ENCODE data around the gene VSIG10L2.
A peak's percentile ranks its signal among the peaks of the same experiment; 100 is the strongest.

The VSIG10L2 gene

DNA sequence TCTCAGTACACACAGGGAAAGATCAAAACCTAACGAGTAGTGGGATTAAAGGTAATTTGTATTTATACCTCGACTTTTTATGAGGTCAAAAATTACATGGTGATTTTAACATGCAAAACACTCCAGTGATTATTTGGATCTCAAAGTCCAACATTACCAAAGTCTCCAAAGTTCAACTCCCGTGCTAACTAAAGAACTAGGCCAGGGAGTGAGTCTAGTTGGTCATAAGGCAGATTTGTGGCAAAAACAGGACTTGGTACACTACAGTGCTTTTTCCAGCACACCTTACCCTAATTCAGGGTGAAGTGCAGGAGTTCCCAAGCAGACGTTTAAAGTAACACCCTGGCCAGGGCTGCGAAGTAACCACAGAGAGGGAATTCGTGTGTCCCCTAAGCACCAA lies 44.0 kb upstream of the VSIG10L2 start (continued):
- TF ChIP-seq ZNF280C (tag by site-specific recombination; IDR thresholded peaks at IDR 0.05) (no peak), ZBTB44 (tag by site-specific recombination; IDR thresholded peaks at IDR 0.05) (no peak), ZNF155 (tag by site-specific recombination; IDR thresholded peaks at IDR 0.05) (no peak), ZNF423 (tag by site-specific recombination; IDR thresholded peaks at IDR 0.05) (no peak), BCL6B (tag by site-specific recombination; IDR thresholded peaks at IDR 0.05) (no peak), ZNF211 (tag by site-specific recombination; IDR thresholded peaks at IDR 0.05; ENCODE audit: low read depth) (no peak)
- TF ChIP-seq, protein P1, sequence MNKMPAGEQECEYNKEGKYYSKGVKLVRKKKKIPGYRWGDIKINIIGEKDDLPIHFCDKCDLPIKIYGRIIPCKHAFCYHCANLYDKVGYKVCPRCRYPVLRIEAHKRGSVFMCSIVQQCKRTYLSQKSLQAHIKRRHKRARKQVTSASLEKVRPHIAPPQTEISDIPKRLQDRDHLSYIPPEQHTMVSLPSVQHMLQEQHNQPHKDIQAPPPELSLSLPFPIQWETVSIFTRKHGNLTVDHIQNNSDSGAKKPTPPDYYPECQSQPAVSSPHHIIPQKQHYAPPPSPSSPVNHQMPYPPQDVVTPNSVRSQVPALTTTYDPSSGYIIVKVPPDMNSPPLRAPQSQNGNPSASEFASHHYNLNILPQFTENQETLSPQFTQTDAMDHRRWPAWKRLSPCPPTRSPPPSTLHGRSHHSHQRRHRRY (tag by site-specific recombination; IDR thresholded peaks at IDR 0.05): no peak

DNA sequence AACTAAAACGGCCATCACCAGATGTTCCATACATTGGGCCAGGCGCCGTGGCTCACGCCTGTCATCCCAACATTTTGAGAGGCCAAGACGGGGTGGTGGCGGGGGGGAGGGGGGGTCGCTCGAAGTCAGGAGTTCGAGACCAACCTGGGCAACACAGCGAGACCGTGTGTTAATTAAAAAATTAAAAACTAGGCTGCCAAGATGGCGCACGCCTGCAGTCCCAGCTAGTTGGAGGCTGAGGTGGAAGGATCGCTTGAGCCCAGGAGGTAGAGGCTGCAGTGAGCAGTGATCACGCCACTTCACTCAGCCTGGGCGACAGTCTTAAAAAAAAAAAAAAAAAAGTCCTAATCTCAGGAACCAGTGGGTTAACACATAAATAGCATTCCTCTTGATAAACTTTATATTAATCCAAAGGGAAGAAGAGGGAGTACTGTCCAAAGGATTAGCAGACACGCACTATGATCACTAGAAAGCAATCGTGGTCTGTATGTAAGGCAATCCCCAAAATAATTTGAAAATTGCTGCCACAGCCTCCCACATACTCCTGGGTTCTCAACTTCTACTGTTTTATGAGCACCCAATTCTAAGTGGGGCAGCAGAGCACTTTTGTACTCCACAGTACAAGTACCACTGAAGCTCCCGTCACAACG lies 43.4 kb upstream of the VSIG10L2 start:
- CTCF ChIA-PET: interaction anchor here (0.8 to 1.1 kb wide), 3 partner anchors 8 to 25 kb away, joined by 3 to 4 read pairs (median 3); no protein-coding TSS in a partner anchor
- TF ChIP-seq, protein P2, sequence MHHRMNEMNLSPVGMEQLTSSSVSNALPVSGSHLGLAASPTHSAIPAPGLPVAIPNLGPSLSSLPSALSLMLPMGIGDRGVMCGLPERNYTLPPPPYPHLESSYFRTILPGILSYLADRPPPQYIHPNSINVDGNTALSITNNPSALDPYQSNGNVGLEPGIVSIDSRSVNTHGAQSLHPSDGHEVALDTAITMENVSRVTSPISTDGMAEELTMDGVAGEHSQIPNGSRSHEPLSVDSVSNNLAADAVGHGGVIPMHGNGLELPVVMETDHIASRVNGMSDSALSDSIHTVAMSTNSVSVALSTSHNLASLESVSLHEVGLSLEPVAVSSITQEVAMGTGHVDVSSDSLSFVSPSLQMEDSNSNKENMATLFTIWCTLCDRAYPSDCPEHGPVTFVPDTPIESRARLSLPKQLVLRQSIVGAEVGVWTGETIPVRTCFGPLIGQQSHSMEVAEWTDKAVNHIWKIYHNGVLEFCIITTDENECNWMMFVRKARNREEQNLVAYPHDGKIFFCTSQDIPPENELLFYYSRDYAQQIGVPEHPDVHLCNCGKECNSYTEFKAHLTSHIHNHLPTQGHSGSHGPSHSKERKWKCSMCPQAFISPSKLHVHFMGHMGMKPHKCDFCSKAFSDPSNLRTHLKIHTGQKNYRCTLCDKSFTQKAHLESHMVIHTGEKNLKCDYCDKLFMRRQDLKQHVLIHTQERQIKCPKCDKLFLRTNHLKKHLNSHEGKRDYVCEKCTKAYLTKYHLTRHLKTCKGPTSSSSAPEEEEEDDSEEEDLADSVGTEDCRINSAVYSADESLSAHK (tag by site-specific recombination; IDR thresholded peaks at IDR 0.05): no peak
- no peak for TF ChIP-seq ZSCAN30 (tag by site-specific recombination; IDR thresholded peaks at IDR 0.05)
- no peaks in the 10 kb centered on the region for H3K9me3 ChIP-seq (ENCODE audit: control insufficient read depth, insufficient read depth, low read depth, low read length)
- H3K4me1 ChIP-seq (ENCODE audit: control insufficient read depth, insufficient read depth, low read length): no peaks in the 10 kb centered on the region
- no peak overlapping the region for H3K27ac ChIP-seq (ENCODE audit: extremely low read depth, low read depth, low read length)
- H3K4me3 ChIP-seq (ENCODE audit: low read depth, low read length): peak overlapping the region; percentile 77
- peaks cover 0 to 16% of the 10 kb centered on the region in 2 experiments; a peak in 2 of 3 replicates for H3K36me3 ChIP-seq (ENCODE audit: control insufficient read depth in 2 of 2, insufficient read depth in 1 of 2, low read length in 2 of 2)
- POLR2A ChIA-PET: interaction anchor here (0.5 to 2.4 kb wide), 11 partner anchors 8 to 827 kb away, joined by 3 to 26 read pairs (median 4); partner anchors contain the start of genes FAM118B, HYLS1, RPUSD4 and STT3A

- ChIA-PET POLR2A (interaction anchor here (0.5 to 2.4 kb wide), 11 partner anchors 8 to 357 kb away, joined by 3 to 26 read pairs (median 4); partner anchors contain the start of genes FAM118B, HYLS1, RPUSD4 and STT3A), CTCF (interaction anchor here (0.8 to 1.1 kb wide), 4 partner anchors 9 to 24 kb away, joined by 3 to 4 read pairs (median 3); no protein-coding TSS in a partner anchor)
- peaks cover 0 to 16% of the 10 kb centered on the region in 2 experiments; a peak in 2 of 3 replicates for H3K36me3 ChIP-seq (ENCODE audit: control insufficient read depth in 2 of 2, insufficient read depth in 1 of 2, low read length in 2 of 2)
- peak within 1 kb of the TSS; percentile 77 for H3K4me3 ChIP-seq (ENCODE audit: low read depth, low read length)
- no peak within 1 kb of the TSS for H3K27ac ChIP-seq (ENCODE audit: extremely low read depth, low read depth, low read length)
- H3K4me1 ChIP-seq (ENCODE audit: control insufficient read depth, insufficient read depth, low read length): no peaks in the 10 kb centered on the region
- no peaks in the 10 kb centered on the region for H3K9me3 ChIP-seq (ENCODE audit: control insufficient read depth, insufficient read depth, low read depth, low read length)
- TF ChIP-seq YY1 (tag by site-specific recombination; IDR thresholded peaks at IDR 0.05) (no peak), ZSCAN16 (tag by site-specific recombination; IDR thresholded peaks at IDR 0.05) (no peak), SCRT1 (tag by site-specific recombination; IDR thresholded peaks at IDR 0.05; ENCODE audit: borderline replicate concordance) (no peak), ZNF626 (tag by site-specific recombination; IDR thresholded peaks at IDR 0.05) (no peak), OSR2 (tag by site-specific recombination; IDR thresholded peaks at IDR 0.05) (no peak), ZNF416 (tag by site-specific recombination; IDR thresholded peaks at IDR 0.05) (no peak), ZXDB (tag by site-specific recombination; IDR thresholded peaks at IDR 0.05) (0 out of 2 replicates have a peak, but pooled peaks have one; percentile 17), ZNF473 (tag by site-specific recombination; IDR thresholded peaks at IDR 0.05) (no peak), ZNF433 (tag by site-specific recombination; IDR thresholded peaks at IDR 0.05; ENCODE audit: low read depth) (no peak), ZNF529 (tag by site-specific recombination; IDR thresholded peaks at IDR 0.05; ENCODE audit: insufficient replicate concordance) (no peak)
- TF ChIP-seq, protein P3, sequence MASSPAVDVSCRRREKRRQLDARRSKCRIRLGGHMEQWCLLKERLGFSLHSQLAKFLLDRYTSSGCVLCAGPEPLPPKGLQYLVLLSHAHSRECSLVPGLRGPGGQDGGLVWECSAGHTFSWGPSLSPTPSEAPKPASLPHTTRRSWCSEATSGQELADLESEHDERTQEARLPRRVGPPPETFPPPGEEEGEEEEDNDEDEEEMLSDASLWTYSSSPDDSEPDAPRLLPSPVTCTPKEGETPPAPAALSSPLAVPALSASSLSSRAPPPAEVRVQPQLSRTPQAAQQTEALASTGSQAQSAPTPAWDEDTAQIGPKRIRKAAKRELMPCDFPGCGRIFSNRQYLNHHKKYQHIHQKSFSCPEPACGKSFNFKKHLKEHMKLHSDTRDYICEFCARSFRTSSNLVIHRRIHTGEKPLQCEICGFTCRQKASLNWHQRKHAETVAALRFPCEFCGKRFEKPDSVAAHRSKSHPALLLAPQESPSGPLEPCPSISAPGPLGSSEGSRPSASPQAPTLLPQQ (tag by site-specific recombination; IDR thresholded peaks at IDR 0.05): 0 out of 2 replicates have a peak, but pooled peaks have one; percentile 38
These were observed 42.7 kb upstream of the VSIG10L2 start, which contains the start of gene PUS3 for GRCh38 chr11:125902927-125903710. Gene PUS3 (minus strand): TSS chr11:125903206. CDS start chr11:125896284, 6,922 bp downstream.
